ENCODE results near the gene RPS6KC1.

- TF ChIP-seq CTCF (IDR thresholded peaks at IDR 0.05; ENCODE audit: insufficient read depth, low read depth, low read length), result no peak
- TF ChIP-seq EZH2 (IDR thresholded peaks at IDR 0.05; ENCODE audit: insufficient read depth, low read length), result no peak
Measured at GRCh38 chr1:213250041-213250440, 199.0 kb downstream of the RPS6KC1 start.

Data from astrocyte (in vitro differentiated cells and primary cell).